ENCODE measurements around the gene PIF1.
"Not testable (repeated sequence)": the region's sequence is repeated elsewhere in the genome, so short reads cannot be mapped to it uniquely, and the experiment has no call there.

Gene PIF1

GRCh38 chr15:64809649-64810496 is 15.6 kb downstream of the PIF1 start:
- peak in 1 of 2 donors; percentile 40 for DNase-seq (ENCODE audit: low read depth in 2 of 2)

- DNase-seq (ENCODE audit: low read depth in 2 of 2): no peak
Measured at GRCh38 chr15:64808785-64809453, 16.5 kb downstream of the PIF1 start.

GRCh38 chr15:64807751-64808222 is 17.7 kb downstream of the PIF1 start:
- DNase-seq (ENCODE audit: low read depth in 2 of 2): no peak

DNA sequence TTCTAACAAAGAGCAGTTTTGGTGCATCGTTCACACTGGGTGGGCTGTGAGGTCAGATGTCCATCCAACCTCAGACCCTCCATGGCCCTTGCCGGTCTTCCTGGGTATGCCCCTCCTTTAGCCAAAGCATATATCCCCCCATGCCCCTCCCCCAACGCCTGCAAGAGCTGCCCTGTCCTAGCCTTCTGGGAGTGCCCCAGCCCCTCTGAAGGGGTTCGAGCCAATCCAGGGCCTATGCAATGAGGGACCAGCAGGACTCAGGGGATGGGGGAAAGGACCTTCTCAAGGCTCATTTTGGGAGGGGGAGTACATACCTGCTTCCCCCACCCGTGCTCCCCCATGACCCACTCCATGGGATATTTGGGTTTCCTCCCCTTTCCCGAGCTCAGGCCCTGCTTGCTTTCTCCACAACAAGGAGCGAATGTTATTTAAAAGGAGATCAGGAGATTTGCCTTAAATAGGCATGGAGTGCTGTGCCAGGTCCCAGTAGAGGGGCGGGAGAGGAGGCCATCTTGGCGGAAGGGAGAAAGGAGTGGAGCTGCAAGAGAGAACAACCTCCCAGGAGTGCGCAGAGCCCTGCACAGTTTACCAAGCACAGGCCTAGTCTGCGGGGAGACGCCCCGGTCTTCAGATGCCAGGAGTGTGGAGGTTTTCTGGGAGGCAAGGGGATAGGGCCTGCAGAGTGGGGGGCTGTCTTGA is 18.2 kb downstream of the PIF1 start:
- DNase-seq (ENCODE audit: low read depth in 2 of 2): no peak

GRCh38 chr15:64806509-64806908 is 18.9 kb downstream of the PIF1 start:
- DNase-seq (ENCODE audit: low read depth in 2 of 2): no peak

- DNase-seq (ENCODE audit: low read depth in 2 of 2): no peak
Measured at GRCh38 chr15:64804619-64805018, 20.8 kb downstream of the PIF1 start.

GRCh38 chr15:64803526-64803925 is 21.9 kb downstream of the PIF1 start:
- no peak for DNase-seq (ENCODE audit: low read depth in 2 of 2)

DNA sequence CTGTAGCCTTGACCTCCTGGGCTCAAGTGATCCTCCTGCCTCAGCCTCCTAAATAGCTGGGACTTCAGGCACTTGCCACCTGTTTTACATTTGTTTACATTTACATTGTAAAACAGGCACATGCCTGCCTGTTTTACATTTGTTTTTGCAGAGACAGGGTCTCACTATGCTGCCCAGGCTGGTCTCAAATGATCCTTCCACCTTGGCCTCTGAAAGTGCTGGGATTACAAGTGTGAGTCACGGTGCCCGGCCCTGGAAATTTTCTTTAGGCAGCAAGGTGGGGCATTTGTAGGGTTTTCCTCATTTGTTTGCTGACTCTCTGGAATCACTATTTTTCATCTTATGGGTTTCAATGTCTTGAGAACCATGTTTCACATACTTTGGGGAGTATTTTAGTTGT is 25.0 kb downstream of the PIF1 start:
- no peak for DNase-seq (ENCODE audit: low read depth in 2 of 2)

DNA sequence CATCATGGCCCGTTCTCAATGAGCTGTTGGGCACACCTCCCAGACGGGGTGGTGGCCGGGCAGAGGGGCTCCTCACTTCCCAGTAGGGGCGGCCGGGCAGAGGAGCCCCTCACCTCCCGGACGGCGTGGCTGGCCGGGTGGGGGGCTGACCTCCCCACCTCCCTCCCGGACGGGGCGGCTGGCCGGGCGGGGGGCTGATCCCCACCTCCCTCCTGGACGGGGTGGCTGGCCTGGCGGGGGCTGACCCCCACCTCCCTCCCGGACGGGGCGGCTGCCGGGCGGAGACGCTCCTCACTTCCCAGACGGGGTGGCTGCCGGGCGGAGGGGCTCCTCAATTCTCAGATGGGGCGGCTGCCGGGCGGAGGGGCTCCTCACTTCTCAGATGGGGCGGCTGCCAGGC is 26.5 kb downstream of the PIF1 start:
- DNase-seq (ENCODE audit: low read depth in 2 of 2): not testable (repeated sequence)

- not testable (repeated sequence) for DNase-seq (ENCODE audit: low read depth in 2 of 2)
Measured at GRCh38 chr15:64795921-64796320, 29.5 kb downstream of the PIF1 start.

GRCh38 chr15:64795299-64795698 is 30.1 kb downstream of the PIF1 start:
- DNase-seq (ENCODE audit: low read depth in 2 of 2): not testable (repeated sequence)

GRCh38 chr15:64792282-64792681 is 33.2 kb downstream of the PIF1 start:
- no peak for DNase-seq (ENCODE audit: low read depth in 2 of 2)

GRCh38 chr15:64791401-64791800 is 34.0 kb downstream of the PIF1 start:
- DNase-seq (ENCODE audit: low read depth in 2 of 2): no peak

DNA sequence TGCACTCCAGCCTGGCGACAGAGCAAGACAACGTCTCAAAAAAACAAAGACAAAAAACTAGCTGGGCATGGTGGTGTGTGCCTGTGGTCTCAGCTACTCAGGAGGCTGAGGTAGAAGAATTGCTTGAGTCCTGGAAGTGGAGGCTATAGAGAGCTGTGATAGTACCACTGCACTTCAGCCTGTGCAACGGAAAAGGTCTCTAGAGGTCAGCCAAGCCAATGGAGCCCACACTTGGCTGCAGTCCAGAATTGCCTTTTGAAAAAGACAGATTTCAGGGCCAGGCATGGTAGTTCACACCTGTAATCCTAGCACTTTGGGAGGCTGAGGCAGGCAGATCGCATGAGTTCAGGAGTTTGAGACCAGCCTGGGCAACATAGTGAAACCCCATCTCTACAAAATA is 41.7 kb downstream of the PIF1 start:
- DNase-seq (ENCODE audit: low read depth in 2 of 2): no peak

DNA sequence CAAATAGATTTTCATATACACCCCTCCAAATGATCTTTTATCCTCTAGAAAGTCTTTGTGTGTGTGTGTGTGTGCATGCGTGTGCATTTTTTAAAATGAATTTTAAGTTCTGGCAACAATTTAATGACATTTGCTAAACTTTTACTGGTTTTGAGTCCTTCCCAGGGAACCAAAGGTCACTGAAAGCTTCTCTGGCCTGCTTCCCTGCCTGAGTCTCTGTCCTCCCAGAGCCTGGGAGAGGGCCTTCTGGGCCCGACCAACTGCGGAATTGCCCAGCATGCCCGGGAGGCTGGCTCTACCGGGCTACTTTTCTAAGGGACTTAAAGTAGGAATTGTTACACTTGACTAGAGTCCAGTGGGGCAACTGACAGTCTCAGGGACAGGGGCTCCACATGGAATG is 42.7 kb downstream of the PIF1 start:
- no peak for DNase-seq (ENCODE audit: low read depth in 2 of 2)

DNA sequence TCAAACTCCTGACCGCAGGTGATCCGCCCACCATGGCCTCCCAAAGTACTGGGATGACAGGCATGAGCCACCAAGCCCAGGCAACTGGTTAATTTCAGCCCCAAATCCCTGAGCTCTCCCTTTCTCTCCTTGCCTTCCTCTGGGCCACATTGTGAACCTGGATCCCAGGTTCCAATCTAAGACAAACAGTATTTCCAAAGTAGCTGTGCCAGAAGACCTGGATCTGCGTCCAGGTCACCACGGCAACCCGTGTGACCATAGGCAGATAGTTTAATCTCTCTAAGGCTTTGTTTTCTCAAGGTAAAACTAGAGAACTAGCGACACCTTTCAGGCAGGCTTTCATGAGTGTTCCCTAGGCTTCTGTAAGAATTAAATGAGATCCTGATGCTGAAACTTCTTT is 44.1 kb downstream of the PIF1 start:
- DNase-seq (ENCODE audit: low read depth in 2 of 2): no peak

GRCh38 chr15:64780600-64781156 is 44.8 kb downstream of the PIF1 start:
- no peak for DNase-seq (ENCODE audit: low read depth in 2 of 2)

- no peak for DNase-seq (ENCODE audit: low read depth in 2 of 2)
Measured at GRCh38 chr15:64779630-64780029, 45.8 kb downstream of the PIF1 start.

- no peak for DNase-seq (ENCODE audit: low read depth in 2 of 2)
Measured at GRCh38 chr15:64779024-64779423, 46.4 kb downstream of the PIF1 start.

GRCh38 chr15:64776402-64776786 is 49.1 kb downstream of the PIF1 start:
- DNase-seq (ENCODE audit: low read depth in 2 of 2): no peak

- DNase-seq (ENCODE audit: low read depth in 2 of 2): no peak
Measured at GRCh38 chr15:64775551-64776401, 49.7 kb downstream of the PIF1 start, which contains the start of gene RBPMS2. Gene RBPMS2 (minus strand): TSS chr15:64775589. CDS start chr15:64775319, 270 bp downstream.
